Measurements from ENCODE around the gene MRPL36. TPM values are rescaled to one million over a fixed set of nuclear protein-coding genes. Genes with fewer than 3 reads are reported as not detected.

The MRPL36 gene
- total RNA-seq, 1 experiment from 2014 or later: 61.2 TPM

DNA sequence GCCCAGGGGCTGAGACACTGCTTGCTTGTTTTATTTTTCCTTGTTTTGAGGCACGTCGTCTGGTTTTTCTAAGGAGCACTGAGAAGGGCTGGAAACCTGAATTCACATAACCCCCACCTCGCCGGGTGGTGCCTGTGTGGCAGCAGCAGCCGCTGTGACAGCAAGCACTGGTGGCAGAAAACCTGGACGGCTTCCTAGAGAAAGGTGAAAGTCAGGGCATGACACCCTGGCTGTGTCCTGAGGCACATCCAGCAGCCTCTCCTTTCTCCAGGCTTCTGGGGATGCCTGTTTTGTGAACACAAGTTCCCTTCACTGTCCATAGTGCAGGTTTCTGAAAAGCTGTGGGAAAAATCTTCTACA lies 29.2 kb downstream of the MRPL36 start:
- ATAC-seq (no peak), DNase-seq (ENCODE audit: low spot score) (no peak)
- no peak overlapping the region for H3K4me3 Mint-ChIP-seq
- H3K4me1 Mint-ChIP-seq: no peaks in the 10 kb centered on the region
- CTCF ChIA-PET: no interaction called here
- POLR2A ChIA-PET: no interaction called here
- no peak for TF ChIP-seq TEAD4 (CRISPR knock-in tag; IDR thresholded peaks at IDR 0.05)
- TF ChIP-seq, protein P1, sequence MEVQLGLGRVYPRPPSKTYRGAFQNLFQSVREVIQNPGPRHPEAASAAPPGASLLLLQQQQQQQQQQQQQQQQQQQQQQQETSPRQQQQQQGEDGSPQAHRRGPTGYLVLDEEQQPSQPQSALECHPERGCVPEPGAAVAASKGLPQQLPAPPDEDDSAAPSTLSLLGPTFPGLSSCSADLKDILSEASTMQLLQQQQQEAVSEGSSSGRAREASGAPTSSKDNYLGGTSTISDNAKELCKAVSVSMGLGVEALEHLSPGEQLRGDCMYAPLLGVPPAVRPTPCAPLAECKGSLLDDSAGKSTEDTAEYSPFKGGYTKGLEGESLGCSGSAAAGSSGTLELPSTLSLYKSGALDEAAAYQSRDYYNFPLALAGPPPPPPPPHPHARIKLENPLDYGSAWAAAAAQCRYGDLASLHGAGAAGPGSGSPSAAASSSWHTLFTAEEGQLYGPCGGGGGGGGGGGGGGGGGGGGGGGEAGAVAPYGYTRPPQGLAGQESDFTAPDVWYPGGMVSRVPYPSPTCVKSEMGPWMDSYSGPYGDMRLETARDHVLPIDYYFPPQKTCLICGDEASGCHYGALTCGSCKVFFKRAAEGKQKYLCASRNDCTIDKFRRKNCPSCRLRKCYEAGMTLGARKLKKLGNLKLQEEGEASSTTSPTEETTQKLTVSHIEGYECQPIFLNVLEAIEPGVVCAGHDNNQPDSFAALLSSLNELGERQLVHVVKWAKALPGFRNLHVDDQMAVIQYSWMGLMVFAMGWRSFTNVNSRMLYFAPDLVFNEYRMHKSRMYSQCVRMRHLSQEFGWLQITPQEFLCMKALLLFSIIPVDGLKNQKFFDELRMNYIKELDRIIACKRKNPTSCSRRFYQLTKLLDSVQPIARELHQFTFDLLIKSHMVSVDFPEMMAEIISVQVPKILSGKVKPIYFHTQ (CRISPR knock-in tag; IDR thresholded peaks at IDR 0.05): no peak
- TF ChIP-seq, protein P2, sequence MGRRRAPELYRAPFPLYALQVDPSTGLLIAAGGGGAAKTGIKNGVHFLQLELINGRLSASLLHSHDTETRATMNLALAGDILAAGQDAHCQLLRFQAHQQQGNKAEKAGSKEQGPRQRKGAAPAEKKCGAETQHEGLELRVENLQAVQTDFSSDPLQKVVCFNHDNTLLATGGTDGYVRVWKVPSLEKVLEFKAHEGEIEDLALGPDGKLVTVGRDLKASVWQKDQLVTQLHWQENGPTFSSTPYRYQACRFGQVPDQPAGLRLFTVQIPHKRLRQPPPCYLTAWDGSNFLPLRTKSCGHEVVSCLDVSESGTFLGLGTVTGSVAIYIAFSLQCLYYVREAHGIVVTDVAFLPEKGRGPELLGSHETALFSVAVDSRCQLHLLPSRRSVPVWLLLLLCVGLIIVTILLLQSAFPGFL (CRISPR knock-in tag; IDR thresholded peaks at IDR 0.05; ENCODE audit: borderline replicate concordance): no peak
- TF ChIP-seq, protein P3, sequence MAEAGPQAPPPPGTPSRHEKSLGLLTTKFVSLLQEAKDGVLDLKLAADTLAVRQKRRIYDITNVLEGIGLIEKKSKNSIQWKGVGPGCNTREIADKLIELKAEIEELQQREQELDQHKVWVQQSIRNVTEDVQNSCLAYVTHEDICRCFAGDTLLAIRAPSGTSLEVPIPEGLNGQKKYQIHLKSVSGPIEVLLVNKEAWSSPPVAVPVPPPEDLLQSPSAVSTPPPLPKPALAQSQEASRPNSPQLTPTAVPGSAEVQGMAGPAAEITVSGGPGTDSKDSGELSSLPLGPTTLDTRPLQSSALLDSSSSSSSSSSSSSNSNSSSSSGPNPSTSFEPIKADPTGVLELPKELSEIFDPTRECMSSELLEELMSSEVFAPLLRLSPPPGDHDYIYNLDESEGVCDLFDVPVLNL (CRISPR knock-in tag; IDR thresholded peaks at IDR 0.05; ENCODE audit: borderline replicate concordance, low read depth): no peak
- TF ChIP-seq, protein P4, sequence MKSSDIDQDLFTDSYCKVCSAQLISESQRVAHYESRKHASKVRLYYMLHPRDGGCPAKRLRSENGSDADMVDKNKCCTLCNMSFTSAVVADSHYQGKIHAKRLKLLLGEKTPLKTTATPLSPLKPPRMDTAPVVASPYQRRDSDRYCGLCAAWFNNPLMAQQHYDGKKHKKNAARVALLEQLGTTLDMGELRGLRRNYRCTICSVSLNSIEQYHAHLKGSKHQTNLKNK (CRISPR knock-in tag; IDR thresholded peaks at IDR 0.05): no peak
- TF ChIP-seq, protein P5, sequence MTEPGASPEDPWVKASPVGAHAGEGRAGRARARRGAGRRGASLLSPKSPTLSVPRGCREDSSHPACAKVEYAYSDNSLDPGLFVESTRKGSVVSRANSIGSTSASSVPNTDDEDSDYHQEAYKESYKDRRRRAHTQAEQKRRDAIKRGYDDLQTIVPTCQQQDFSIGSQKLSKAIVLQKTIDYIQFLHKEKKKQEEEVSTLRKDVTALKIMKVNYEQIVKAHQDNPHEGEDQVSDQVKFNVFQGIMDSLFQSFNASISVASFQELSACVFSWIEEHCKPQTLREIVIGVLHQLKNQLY (CRISPR knock-in tag; IDR thresholded peaks at IDR 0.05): no peak
- TF ChIP-seq ATF1 (CRISPR knock-in tag; IDR thresholded peaks at IDR 0.05): no peak
- TF ChIP-seq, protein P6, sequence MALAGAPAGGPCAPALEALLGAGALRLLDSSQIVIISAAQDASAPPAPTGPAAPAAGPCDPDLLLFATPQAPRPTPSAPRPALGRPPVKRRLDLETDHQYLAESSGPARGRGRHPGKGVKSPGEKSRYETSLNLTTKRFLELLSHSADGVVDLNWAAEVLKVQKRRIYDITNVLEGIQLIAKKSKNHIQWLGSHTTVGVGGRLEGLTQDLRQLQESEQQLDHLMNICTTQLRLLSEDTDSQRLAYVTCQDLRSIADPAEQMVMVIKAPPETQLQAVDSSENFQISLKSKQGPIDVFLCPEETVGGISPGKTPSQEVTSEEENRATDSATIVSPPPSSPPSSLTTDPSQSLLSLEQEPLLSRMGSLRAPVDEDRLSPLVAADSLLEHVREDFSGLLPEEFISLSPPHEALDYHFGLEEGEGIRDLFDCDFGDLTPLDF (CRISPR knock-in tag; IDR thresholded peaks at IDR 0.05): no peak
- TF ChIP-seq TEAD1 (CRISPR knock-in tag; IDR thresholded peaks at IDR 0.05): no peak
- TF ChIP-seq JUN (CRISPR knock-in tag; IDR thresholded peaks at IDR 0.05): no peak
- TF ChIP-seq RORB (CRISPR knock-in tag; IDR thresholded peaks at IDR 0.05): no peak
- TF ChIP-seq, protein P7, sequence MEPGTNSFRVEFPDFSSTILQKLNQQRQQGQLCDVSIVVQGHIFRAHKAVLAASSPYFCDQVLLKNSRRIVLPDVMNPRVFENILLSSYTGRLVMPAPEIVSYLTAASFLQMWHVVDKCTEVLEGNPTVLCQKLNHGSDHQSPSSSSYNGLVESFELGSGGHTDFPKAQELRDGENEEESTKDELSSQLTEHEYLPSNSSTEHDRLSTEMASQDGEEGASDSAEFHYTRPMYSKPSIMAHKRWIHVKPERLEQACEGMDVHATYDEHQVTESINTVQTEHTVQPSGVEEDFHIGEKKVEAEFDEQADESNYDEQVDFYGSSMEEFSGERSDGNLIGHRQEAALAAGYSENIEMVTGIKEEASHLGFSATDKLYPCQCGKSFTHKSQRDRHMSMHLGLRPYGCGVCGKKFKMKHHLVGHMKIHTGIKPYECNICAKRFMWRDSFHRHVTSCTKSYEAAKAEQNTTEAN (CRISPR knock-in tag; IDR thresholded peaks at IDR 0.05): no peak
- no peak for TF ChIP-seq GABPB1 (CRISPR knock-in tag; IDR thresholded peaks at IDR 0.05)
- no peak for TF ChIP-seq PRRX2 (CRISPR knock-in tag; IDR thresholded peaks at IDR 0.05)
- no peak for TF ChIP-seq CREB1 (CRISPR knock-in tag; IDR thresholded peaks at IDR 0.05)
- TF ChIP-seq GRHL2 (CRISPR knock-in tag; IDR thresholded peaks at IDR 0.05; ENCODE audit: insufficient replicate concordance, severe bottlenecking): no peak
- TF ChIP-seq ESRRA (CRISPR knock-in tag; IDR thresholded peaks at IDR 0.05; ENCODE audit: borderline replicate concordance): no peak
- TF ChIP-seq HMGA2 (CRISPR knock-in tag; IDR thresholded peaks at IDR 0.05): no peak
- no peak for TF ChIP-seq OVOL2 (CRISPR knock-in tag; IDR thresholded peaks at IDR 0.05; ENCODE audit: borderline replicate concordance)
- TF ChIP-seq, protein P8, sequence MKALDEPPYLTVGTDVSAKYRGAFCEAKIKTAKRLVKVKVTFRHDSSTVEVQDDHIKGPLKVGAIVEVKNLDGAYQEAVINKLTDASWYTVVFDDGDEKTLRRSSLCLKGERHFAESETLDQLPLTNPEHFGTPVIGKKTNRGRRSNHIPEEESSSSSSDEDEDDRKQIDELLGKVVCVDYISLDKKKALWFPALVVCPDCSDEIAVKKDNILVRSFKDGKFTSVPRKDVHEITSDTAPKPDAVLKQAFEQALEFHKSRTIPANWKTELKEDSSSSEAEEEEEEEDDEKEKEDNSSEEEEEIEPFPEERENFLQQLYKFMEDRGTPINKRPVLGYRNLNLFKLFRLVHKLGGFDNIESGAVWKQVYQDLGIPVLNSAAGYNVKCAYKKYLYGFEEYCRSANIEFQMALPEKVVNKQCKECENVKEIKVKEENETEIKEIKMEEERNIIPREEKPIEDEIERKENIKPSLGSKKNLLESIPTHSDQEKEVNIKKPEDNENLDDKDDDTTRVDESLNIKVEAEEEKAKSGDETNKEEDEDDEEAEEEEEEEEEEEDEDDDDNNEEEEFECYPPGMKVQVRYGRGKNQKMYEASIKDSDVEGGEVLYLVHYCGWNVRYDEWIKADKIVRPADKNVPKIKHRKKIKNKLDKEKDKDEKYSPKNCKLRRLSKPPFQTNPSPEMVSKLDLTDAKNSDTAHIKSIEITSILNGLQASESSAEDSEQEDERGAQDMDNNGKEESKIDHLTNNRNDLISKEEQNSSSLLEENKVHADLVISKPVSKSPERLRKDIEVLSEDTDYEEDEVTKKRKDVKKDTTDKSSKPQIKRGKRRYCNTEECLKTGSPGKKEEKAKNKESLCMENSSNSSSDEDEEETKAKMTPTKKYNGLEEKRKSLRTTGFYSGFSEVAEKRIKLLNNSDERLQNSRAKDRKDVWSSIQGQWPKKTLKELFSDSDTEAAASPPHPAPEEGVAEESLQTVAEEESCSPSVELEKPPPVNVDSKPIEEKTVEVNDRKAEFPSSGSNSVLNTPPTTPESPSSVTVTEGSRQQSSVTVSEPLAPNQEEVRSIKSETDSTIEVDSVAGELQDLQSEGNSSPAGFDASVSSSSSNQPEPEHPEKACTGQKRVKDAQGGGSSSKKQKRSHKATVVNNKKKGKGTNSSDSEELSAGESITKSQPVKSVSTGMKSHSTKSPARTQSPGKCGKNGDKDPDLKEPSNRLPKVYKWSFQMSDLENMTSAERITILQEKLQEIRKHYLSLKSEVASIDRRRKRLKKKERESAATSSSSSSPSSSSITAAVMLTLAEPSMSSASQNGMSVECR (CRISPR knock-in tag; IDR thresholded peaks at IDR 0.05; ENCODE audit: borderline replicate concordance): no peak
- no peaks in the 10 kb centered on the region for H3K27me3 Mint-ChIP-seq (ENCODE audit: low read depth)
- no peak overlapping the region for H3K27ac Mint-ChIP-seq
- H3K9me3 Mint-ChIP-seq: peaks cover 3% of the 10 kb centered on the region
- no peaks in the 10 kb centered on the region for H3K36me3 Mint-ChIP-seq
